NCI-H510A (cell line): ENCODE measurements around the gene FAM167B.
A peak's percentile ranks its signal among the peaks of the same experiment; 100 is the strongest.
"Not testable (repeated sequence)": the region's sequence is repeated elsewhere in the genome, so short reads cannot be mapped to it uniquely, and the experiment has no call there.

Experiments used
- DNase-seq: peaks from one replicate; lab custom pipeline; 2025; lab: John Stamatoyannopoulos, UW

FAM167B gene

GRCh38 chr1:32263236-32263593 lies 16.2 kb downstream of the FAM167B start:
- DNase-seq, result not testable (repeated sequence)

- no peak for DNase-seq
Observed at GRCh38 chr1:32263744-32264143, 16.7 kb downstream of the FAM167B start.

GRCh38 chr1:32265846-32266245 lies 18.8 kb downstream of the FAM167B start:
- DNase-seq, result no peak

- DNase-seq, result no peak
Observed at GRCh38 chr1:32266921-32267591, 20.0 kb downstream of the FAM167B start.

GRCh38 chr1:32269744-32270143 lies 22.7 kb downstream of the FAM167B start:
- no peak for DNase-seq

- DNase-seq, result no peak
Observed at GRCh38 chr1:32272557-32273390, 25.8 kb downstream of the FAM167B start.

- peak; percentile 89 for DNase-seq
Observed at GRCh38 chr1:32273391-32274208, 26.6 kb downstream of the FAM167B start.

- no peak for DNase-seq
Observed at GRCh38 chr1:32274646-32275340, 27.8 kb downstream of the FAM167B start.

- DNase-seq, result peak; percentile 17
Observed at GRCh38 chr1:32275424-32275823, 28.4 kb downstream of the FAM167B start.

GRCh38 chr1:32276032-32276782 lies 29.2 kb downstream of the FAM167B start:
- no peak for DNase-seq

GRCh38 chr1:32284777-32285176 lies 37.8 kb downstream of the FAM167B start:
- DNase-seq, result not testable (repeated sequence)

- no peak for DNase-seq
Observed at GRCh38 chr1:32285658-32286057, 38.6 kb downstream of the FAM167B start.

GRCh38 chr1:32286763-32287162 lies 39.7 kb downstream of the FAM167B start:
- DNase-seq, result no peak

GRCh38 chr1:32289256-32289655 lies 42.2 kb downstream of the FAM167B start:
- DNase-seq, result no peak

- DNase-seq, result no peak
Observed at GRCh38 chr1:32291145-32291707, 44.2 kb downstream of the FAM167B start.

- peak; percentile 85 for DNase-seq
Observed at GRCh38 chr1:32291708-32292538, 44.9 kb downstream of the FAM167B start, which contains the start of gene HDAC1. Gene HDAC1 (plus strand): TSS chr1:32292083. CDS start chr1:32292170, 87 bp downstream.

- DNase-seq, result not testable (repeated sequence)
Observed at GRCh38 chr1:32298211-32298610, 51.2 kb downstream of the FAM167B start.
